Hematopoietic multipotent progenitor cell treated with erythropoietin and hydrocortisone succinate and interleukin-3 and kit ligand, for 15 days (in vitro differentiated cells): Measurements from ENCODE around the gene EML1.

Source experiments
- DNase-seq: peaks from one replicate; pipeline ENCODE4 v3.0.0-alpha.2; 2015; ENCODE audit warnings: low spot score

The EML1 gene

GRCh38 chr14:99872786-99873440 lies 79.7 kb downstream of the EML1 start:
- no peak for DNase-seq

GRCh38 chr14:99873653-99874052 lies 80.4 kb downstream of the EML1 start:
- no peak for DNase-seq

- DNase-seq: no peak
These were observed 81.1 kb downstream of the EML1 start for GRCh38 chr14:99874306-99874705.

GRCh38 chr14:99875421-99875820 lies 82.2 kb downstream of the EML1 start:
- no peak for DNase-seq

GRCh38 chr14:99875836-99876235 lies 82.6 kb downstream of the EML1 start:
- no peak for DNase-seq

- no peak for DNase-seq
These were observed 83.2 kb downstream of the EML1 start for GRCh38 chr14:99876406-99876805.

GRCh38 chr14:99878563-99878962 lies 85.3 kb downstream of the EML1 start:
- no peak for DNase-seq

- DNase-seq: no peak
These were observed 86.4 kb downstream of the EML1 start for GRCh38 chr14:99879401-99880295.

- DNase-seq: no peak
These were observed 87.6 kb downstream of the EML1 start for GRCh38 chr14:99880651-99881420.

- no peak for DNase-seq
These were observed 90.8 kb downstream of the EML1 start for GRCh38 chr14:99883866-99884650.

- peak; percentile 52 for DNase-seq
These were observed 91.8 kb downstream of the EML1 start for GRCh38 chr14:99884834-99885648.

GRCh38 chr14:99885649-99885958 lies 92.4 kb downstream of the EML1 start:
- DNase-seq: no peak

GRCh38 chr14:99887407-99887806 lies 94.2 kb downstream of the EML1 start:
- DNase-seq: no peak

- no peak for DNase-seq
These were observed 94.9 kb downstream of the EML1 start for GRCh38 chr14:99888149-99888548.

GRCh38 chr14:99889268-99889667 lies 96.1 kb downstream of the EML1 start:
- DNase-seq: no peak

- DNase-seq: no peak
These were observed 98.1 kb downstream of the EML1 start for GRCh38 chr14:99891266-99891665.

- no peak for DNase-seq
These were observed 98.7 kb downstream of the EML1 start for GRCh38 chr14:99891900-99892299.

GRCh38 chr14:99892406-99892805 lies 99.2 kb downstream of the EML1 start:
- no peak for DNase-seq

- DNase-seq: no peak
These were observed 103.1 kb downstream of the EML1 start for GRCh38 chr14:99896361-99896760.

- peak; percentile 11 for DNase-seq
These were observed 106.5 kb downstream of the EML1 start for GRCh38 chr14:99899578-99900178.

GRCh38 chr14:99902925-99903324 lies 109.7 kb downstream of the EML1 start:
- no peak for DNase-seq
